HG02610 (cell line): ENCODE results near the gene BCL2A1.
A peak's percentile ranks its signal among the peaks of the same experiment; 100 is the strongest.
"Not testable (repeated sequence)": the region's sequence is repeated elsewhere in the genome, so short reads cannot be mapped to it uniquely, and the experiment has no call there.

Experiments used
- ATAC-seq: cut with Tn5 transposase; IDR thresholded peaks from one replicate; pipeline ENCODE4 v1.9.1; 2021; ENCODE audit warnings: mild to moderate bottlenecking, moderate library complexity; ENCODE audit not compliant: unreplicated experiment

BCL2A1 gene

DNA sequence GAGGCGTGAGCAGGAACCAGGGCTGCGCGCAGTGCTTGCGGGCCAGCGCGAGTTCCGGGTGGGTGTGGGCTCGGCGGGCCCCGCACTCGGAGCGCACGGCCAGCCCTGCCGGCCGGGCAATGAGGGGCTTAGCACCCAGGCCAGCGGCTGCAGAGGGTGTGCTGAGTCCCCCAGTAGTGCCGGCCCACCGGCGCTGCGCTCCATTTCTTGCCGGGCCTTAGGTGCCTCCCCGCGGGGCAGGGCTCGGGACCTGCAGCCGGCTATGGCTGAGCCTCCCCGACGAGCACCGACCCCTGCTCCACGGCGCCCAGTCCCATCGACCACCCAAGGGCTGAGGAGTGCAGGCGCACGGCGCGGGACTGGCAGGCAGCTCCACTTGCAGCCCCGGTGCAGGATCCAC is 44.9 kb downstream of the BCL2A1 start:
- not testable (repeated sequence) for ATAC-seq

DNA sequence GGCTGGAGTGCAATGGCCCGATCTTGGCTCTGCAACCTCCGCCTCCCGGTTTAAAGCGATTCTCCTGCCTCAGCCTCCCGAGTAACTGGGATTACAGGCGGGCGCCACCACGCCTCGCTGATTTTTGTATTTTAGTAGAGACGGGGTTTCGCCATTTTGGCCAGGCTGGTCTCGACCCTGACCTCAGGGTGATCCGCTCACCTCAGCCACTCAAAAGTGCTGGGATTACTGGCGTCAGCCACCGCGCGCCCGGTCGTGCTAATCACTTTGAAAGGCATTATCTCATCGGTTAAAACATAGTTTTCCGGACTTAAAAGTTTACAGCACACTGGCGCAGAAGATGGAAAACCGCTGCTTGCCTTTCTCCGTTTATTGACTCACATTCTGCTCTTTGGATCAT is 46.6 kb downstream of the BCL2A1 start:
- no peak for ATAC-seq

GRCh38 chr15:79923515-79924169 is 47.4 kb downstream of the BCL2A1 start:
- peak; percentile 96 for ATAC-seq

GRCh38 chr15:79923079-79923514 is 47.9 kb downstream of the BCL2A1 start:
- peak; percentile 37 for ATAC-seq

GRCh38 chr15:79922512-79923078 is 48.4 kb downstream of the BCL2A1 start:
- no peak for ATAC-seq

DNA sequence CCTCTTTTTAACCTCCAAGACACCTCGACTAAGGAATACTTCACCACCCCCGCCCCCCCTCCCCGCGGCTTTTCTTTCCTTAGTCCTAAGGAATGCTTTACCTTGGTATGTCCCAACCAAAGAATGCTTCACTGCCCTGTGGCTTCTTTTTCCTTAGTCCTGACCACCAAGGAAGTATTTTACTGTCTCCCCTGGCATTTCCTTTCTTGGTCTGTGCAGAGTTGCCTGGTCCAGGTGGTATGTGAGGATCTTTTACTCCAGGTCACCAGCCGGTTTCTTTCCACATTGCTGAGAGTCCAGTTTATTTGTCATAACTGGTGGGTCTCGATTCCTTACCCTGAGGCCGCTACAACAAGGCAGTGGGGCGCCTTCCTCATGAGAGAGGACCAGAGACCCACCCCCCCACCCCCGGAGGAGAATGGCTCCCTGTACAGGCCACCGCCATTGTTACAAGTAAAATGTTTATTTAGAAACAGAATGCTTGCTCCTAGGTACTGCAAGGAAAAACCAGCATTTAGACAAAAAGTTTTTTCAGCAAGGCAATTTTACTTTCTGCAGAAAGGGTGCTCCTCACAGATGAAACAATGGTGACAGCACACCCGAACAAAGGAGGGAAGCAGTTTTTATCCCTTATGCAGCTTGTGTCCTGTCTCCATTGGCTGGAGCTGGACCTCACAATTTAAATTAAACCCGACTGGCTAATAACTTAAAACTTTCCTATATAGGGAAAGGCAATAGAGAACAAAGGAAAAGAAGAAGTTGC is 51.1 kb downstream of the BCL2A1 start:
- no peak for ATAC-seq

- no peak for ATAC-seq
These were observed 51.8 kb downstream of the BCL2A1 start for GRCh38 chr15:79919090-79919748.

- ATAC-seq = no peak
These were observed 52.7 kb downstream of the BCL2A1 start for GRCh38 chr15:79918278-79918677.

GRCh38 chr15:79916502-79917132 is 54.4 kb downstream of the BCL2A1 start:
- ATAC-seq = no peak

GRCh38 chr15:79915776-79916501 is 55.1 kb downstream of the BCL2A1 start:
- not testable (repeated sequence) for ATAC-seq

DNA sequence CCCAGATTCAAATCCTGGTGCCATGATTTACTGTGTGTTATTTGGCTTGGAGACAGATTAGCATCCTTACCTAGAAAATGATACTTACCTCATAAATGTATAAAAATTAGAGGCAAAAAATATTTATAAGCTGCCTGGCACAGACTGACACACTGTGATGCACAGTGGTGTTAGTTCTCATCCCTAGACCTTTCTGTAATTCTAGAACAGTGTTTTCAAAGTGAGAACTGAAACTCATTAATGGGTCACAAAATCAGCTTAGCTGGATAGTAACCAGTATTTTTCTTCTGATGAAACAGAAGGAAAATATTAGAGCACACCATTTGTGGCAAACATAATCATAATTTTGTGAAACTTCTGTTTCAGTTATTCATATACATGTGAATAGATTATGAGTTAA is 56.3 kb downstream of the BCL2A1 start:
- no peak for ATAC-seq
